H1 (cell line): Measurements from ENCODE around the gene BLMH. TPM values are rescaled to one million over a fixed set of nuclear protein-coding genes. Genes with fewer than 3 reads are reported as not detected.

ENCODE experiments used
- CTCF ChIA-PET: fragments of 300-600 bp; sonication (Branson Sonifier 250); formaldehyde crosslinking; loops from one replicate; lab custom pipeline; 2021; ENCODE audit not compliant: partially characterized antibody; lab: Charles Lee
- POLR2A ChIA-PET: fragments of 300-600 bp; sonication (Branson Sonifier 250); formaldehyde crosslinking; loops from one replicate; lab custom pipeline; 2021; ENCODE audit warnings: inconsistent platforms; ENCODE audit not compliant: partially characterized antibody; lab: Charles Lee
- DNase-seq, 2 experiments: peaks; one replicate each; pipeline versions ENCODE4 v3.0.0 to v3.0.0-alpha.2; 2010 to 2022; ENCODE audit warnings: low spot score in 2 of 2, low read depth in 1 of 2, mixed read lengths in 1 of 2
- FAIRE-seq: peaks from 2 replicates; lab custom pipeline; 2011; peaks lifted over from hg19 to GRCh38; lab: Jason Lieb, UNC
- H2AFZ ChIP-seq: 2 replicates; pipeline ENCODE4 v1.8.1; 2012; ENCODE audit warnings: low read length, inconsistent platforms
- H2AK5ac ChIP-seq: 2 replicates; pipeline ENCODE4 v1.6.1; 2013; ENCODE audit warnings: low read depth, low read length
- H2BK120ac ChIP-seq: replicated peaks from 2 replicates; pipeline ENCODE3; 2013; ENCODE audit warnings: low read depth, low read length, inconsistent platforms
- H2BK12ac ChIP-seq: 2 replicates; pipeline ENCODE4 v1.6.1; 2013; ENCODE audit warnings: low read depth, low read length
- H2BK15ac ChIP-seq: 2 replicates; pipeline ENCODE4 v1.6.1; 2013; ENCODE audit warnings: low read length
- H2BK20ac ChIP-seq: 2 replicates; pipeline ENCODE4 v1.6.1; 2013; ENCODE audit warnings: low read length
- H2BK5ac ChIP-seq: 2 replicates; pipeline ENCODE4 v1.6.1; 2013; ENCODE audit warnings: low read depth, low read length
- H3K14ac ChIP-seq: 2 replicates; pipeline ENCODE4 v1.6.1; 2013; ENCODE audit warnings: inconsistent platforms; ENCODE audit not compliant: insufficient read length
- H3K18ac ChIP-seq: 2 replicates; pipeline ENCODE4 v1.6.1; 2013; ENCODE audit warnings: low read length; ENCODE audit errors: extremely low read depth
- H3K23ac ChIP-seq: 2 replicates; pipeline ENCODE4 v1.6.1; 2013; ENCODE audit warnings: inconsistent platforms; ENCODE audit not compliant: insufficient read length
- H3K23me2 ChIP-seq: 2 replicates; pipeline ENCODE4 v1.6.1; 2013; ENCODE audit warnings: low read depth, low read length
- H3K27ac ChIP-seq: 2 replicates; pipeline ENCODE4 v1.6.1; 2011; ENCODE audit warnings: low read depth, low read length, inconsistent platforms
- H3K27me3 ChIP-seq, 4 experiments: replicated peaks in 1 of 4; 1 replicate in 1 of 4; 2 replicates in 3 of 4; pipeline versions ENCODE4 v1.6.1 to v1.8.1; 2011 to 2013; ENCODE audit warnings: low read length in 3 of 4, mild to moderate bottlenecking in 3 of 4, inconsistent platforms in 2 of 4, mixed read lengths in 2 of 4, moderate library complexity in 1 of 4; ENCODE audit not compliant: control insufficient read depth in 3 of 4, insufficient read depth in 3 of 4; ENCODE audit errors: extremely low read depth in 1 of 4
- H3K36me3 ChIP-seq, 4 experiments: 2 replicates each; pipeline versions ENCODE4 v1.6.1 to v1.8.1; 2011 to 2013; ENCODE audit warnings: mild to moderate bottlenecking in 4 of 4, low read length in 3 of 4, moderate library complexity in 2 of 4, control low read depth in 1 of 4, inconsistent platforms in 1 of 4; ENCODE audit not compliant: insufficient read depth in 4 of 4, control insufficient read depth in 2 of 4
- H3K4ac ChIP-seq: replicated peaks from 2 replicates; pipeline ENCODE3; 2013; ENCODE audit warnings: low read length, low read depth, mixed read lengths, inconsistent platforms; ENCODE audit not compliant: insufficient read length
- H3K4me1 ChIP-seq, 4 experiments: replicated peaks in 1 of 4; 1 replicate in 1 of 4; 2 replicates in 3 of 4; pipeline versions ENCODE4 v1.6.1 to v1.8.1; 2011 to 2013; ENCODE audit warnings: low read length in 3 of 4, inconsistent platforms in 2 of 4, mixed read lengths in 1 of 4; ENCODE audit not compliant: insufficient read depth in 4 of 4, control insufficient read depth in 3 of 4
- H3K4me2 ChIP-seq, 2 experiments: 2 replicates each; pipeline versions ENCODE4 v1.6.1 to v1.8.1; 2011 to 2013; ENCODE audit warnings: low read depth in 2 of 2, low read length in 2 of 2, control low read depth in 1 of 2, inconsistent platforms in 1 of 2, mild to moderate bottlenecking in 1 of 2; ENCODE audit not compliant: insufficient read depth in 1 of 2
- H3K4me3 ChIP-seq, 4 experiments: fragments of 200-600, 300-600 bp in 1 of 4; sonication (generic), shearing (Covaris generic), sonication (Bioruptor Twin) in 1 of 4; 2 replicates each; pipeline versions ENCODE4 v1.5.1 to v1.8.1; 2011 to 2016; ENCODE audit warnings: low read length in 4 of 4, low read depth in 3 of 4, control low read depth in 2 of 4, inconsistent platforms in 2 of 4, mild to moderate bottlenecking in 2 of 4, mixed read lengths in 1 of 4, moderate library complexity in 1 of 4; ENCODE audit not compliant: insufficient read depth in 2 of 4; ENCODE audit errors: extremely low read depth in 1 of 4
- H3K56ac ChIP-seq: replicated peaks from 2 replicates; pipeline ENCODE3; 2013; ENCODE audit warnings: low read depth, mild to moderate bottlenecking, mixed read lengths, low read length, inconsistent platforms; ENCODE audit not compliant: insufficient read length
- H3K79me1 ChIP-seq: 2 replicates; pipeline ENCODE4 v1.6.1; 2013; ENCODE audit warnings: low read depth, low read length, control low read depth
- H3K79me2 ChIP-seq, 2 experiments: 2 replicates each; pipeline versions ENCODE4 v1.6.1 to v1.8.1; 2012 to 2013; ENCODE audit warnings: low read length in 2 of 2, mild to moderate bottlenecking in 2 of 2, inconsistent platforms in 1 of 2; ENCODE audit not compliant: insufficient read depth in 2 of 2, control insufficient read depth in 1 of 2
- H3K9ac ChIP-seq, 4 experiments: replicated peaks in 1 of 4; 1 replicate in 1 of 4; 2 replicates in 3 of 4; pipeline versions ENCODE4 v1.6.1 to v1.8.1; 2011 to 2013; ENCODE audit warnings: low read depth in 3 of 4, low read length in 3 of 4, control low read depth in 2 of 4, mild to moderate bottlenecking in 2 of 4, moderate library complexity in 2 of 4, inconsistent platforms in 1 of 4; ENCODE audit errors: extremely low read depth in 1 of 4
- H3K9me3 ChIP-seq, 2 experiments: 2 replicates each; pipeline versions ENCODE4 v1.6.1 to v1.8.1; 2012 to 2013; ENCODE audit warnings: mild to moderate bottlenecking in 2 of 2, moderate library complexity in 2 of 2, control low read depth in 1 of 2, inconsistent platforms in 1 of 2, low read depth in 1 of 2, low read length in 1 of 2, mixed read lengths in 1 of 2; ENCODE audit not compliant: insufficient read depth in 2 of 2
- H4K20me1 ChIP-seq, 2 experiments: replicated peaks in 1 of 2; 2 replicates each; pipeline versions ENCODE3 to v1.8.1; 2011 to 2013; ENCODE audit warnings: inconsistent platforms in 2 of 2, low read length in 2 of 2, mild to moderate bottlenecking in 1 of 2; ENCODE audit not compliant: insufficient read depth in 2 of 2, control insufficient read depth in 1 of 2
- H4K5ac ChIP-seq: 2 replicates; pipeline ENCODE4 v1.6.1; 2013; ENCODE audit warnings: low read length, low read depth, mixed read lengths, inconsistent platforms; ENCODE audit not compliant: insufficient read length
- H4K8ac ChIP-seq: 2 replicates; pipeline ENCODE4 v1.8.0; 2013; ENCODE audit warnings: mild to moderate bottlenecking, moderate library complexity, low read length, inconsistent platforms; ENCODE audit not compliant: insufficient read depth; ENCODE audit errors: extremely low read depth
- H4K91ac ChIP-seq: replicated peaks from 2 replicates; pipeline ENCODE3; 2013; ENCODE audit warnings: low read length, mixed read lengths, inconsistent platforms; ENCODE audit not compliant: insufficient read length
- BACH1 ChIP-seq: IDR thresholded peaks from 2 replicates; pipeline ENCODE4 v1.6.1; 2012; ENCODE audit warnings: low read length, improper control_type of control experiment
- BCL11A ChIP-seq, 2 experiments: IDR thresholded peaks; one replicate each; pipeline ENCODE4 v1.6.1; 2011; ENCODE audit warnings: low read depth in 2 of 2, low read length in 2 of 2, mild to moderate bottlenecking in 2 of 2
- CTCF ChIP-seq, 3 experiments: IDR thresholded peaks; 1 replicate in 2 of 3; 2 replicates in 1 of 3; pipeline versions ENCODE4 v1.5.1 to v1.6.1; 2011; ENCODE audit warnings: low read length in 3 of 3, mild to moderate bottlenecking in 3 of 3, inconsistent platforms in 2 of 3, low read depth in 1 of 3, moderate library complexity in 1 of 3; ENCODE audit not compliant: insufficient read depth in 1 of 3; ENCODE audit errors: control extremely low read depth in 1 of 3
- E2F6 ChIP-seq: IDR thresholded peaks from 2 replicates; pipeline ENCODE4 v1.6.1; 2012; ENCODE audit warnings: inconsistent platforms
- EZH2 ChIP-seq: fragments of 200-600 bp; sonication (generic); IDR thresholded peaks from 2 replicates; pipeline ENCODE4 v1.7.1; 2012; ENCODE audit warnings: low read depth, mild to moderate bottlenecking, moderate library complexity, low read length, inconsistent platforms; ENCODE audit not compliant: severe bottlenecking
- RBBP5 ChIP-seq: IDR thresholded peaks from 2 replicates; pipeline ENCODE4 v1.7.1; 2012; ENCODE audit warnings: low read depth, mild to moderate bottlenecking, inconsistent platforms, low read length, moderate library complexity, borderline replicate concordance
- SP1 ChIP-seq: IDR thresholded peaks from 2 replicates; pipeline ENCODE4 v1.6.1; 2011; ENCODE audit warnings: low read depth, low read length
- SP2 ChIP-seq: IDR thresholded peaks from 2 replicates; pipeline ENCODE4 v1.6.1; 2012; ENCODE audit warnings: mild to moderate bottlenecking, low read length, inconsistent platforms
- WGBS, 2 experiments: shearing (Covaris generic) in 1 of 2; methylation state at CpG; one replicate each; pipeline versions ENCODE4 v1.1.6 to v1.1.7; 2013 to 2015; ENCODE audit warnings: low lambda C conversion rate in 2 of 2, mixed read lengths in 2 of 2, inconsistent platforms in 1 of 2, low coverage in 1 of 2, missing lambda C conversion rate in 1 of 2; ENCODE audit not compliant: insufficient replicate concordance in 2 of 2, insufficient coverage in 1 of 2, insufficient read length in 1 of 2; ENCODE audit errors: extremely low coverage in 1 of 2, missing lambda C conversion rate in 1 of 2; 5-methylcytosine and 5-hydroxymethylcytosine counted together
- polyA plus RNA-seq, 7 experiments: library from polyadenylated mRNA; depleted of rRNA in 3 of 7; stranded (reverse) in 5 of 7; unstranded in 2 of 7; fragments of >200 nt in 5 of 7; fragments of 200-250 nt in 2 of 7; gene quantifications; 1 replicate in 5 of 7; 2 replicates in 1 of 7; 4 replicates in 1 of 7; pipeline versions ENCODE4 v1.2.1 to v1.2.3, GENCODE V29; 2011 to 2013; ENCODE audit warnings: missing spikeins in 2 of 7, mixed read lengths in 2 of 7
- total RNA-seq: library from RNA; stranded (reverse); fragmentation: NEBNext Ultra II Directional; extraction: Animal tissue kit (Norgen Biotek cat#: 25700); gene quantifications from 2 replicates; pipeline ENCODE4 v1.2.1, GENCODE V29; 2021

BLMH gene
- total and polyA plus RNA-seq, 2 of the 8 experiments (the other 6 are each of a cell fraction or from before 2014, with no cell fraction given) = 18.2 to 74.3 TPM

- no peak for FAIRE-seq
- H3K56ac ChIP-seq = no peak overlapping the region
- no peak overlapping the region for H4K91ac ChIP-seq
- WGBS, 2 experiments = 91% methylated on average over 3 of the region's 3 CpGs; no CpG with 5 or more reads in 1 of the 2 experiments
- no peak overlapping the region for H4K5ac ChIP-seq
- no peak overlapping the region for H3K27ac ChIP-seq
- no peak overlapping the region for H3K4me3 ChIP-seq
- H2BK5ac ChIP-seq = no peak overlapping the region
- POLR2A ChIA-PET = interaction anchor here (0.6 to 1.3 kb wide), 3 partner anchors 9 to 182 kb away, joined by 3 read pairs; no protein-coding TSS in a partner anchor
- no peak overlapping the region for H2BK20ac ChIP-seq
- H3K36me3 ChIP-seq = no peaks in the 10 kb centered on the region
- no peak overlapping the region for H2BK12ac ChIP-seq
- no peak overlapping the region for H2AK5ac ChIP-seq
- no peaks in the 10 kb centered on the region for H3K9me3 ChIP-seq
- H3K79me2 ChIP-seq = no peaks in the 10 kb centered on the region
- no peaks in the 10 kb centered on the region for H3K23me2 ChIP-seq
- TF ChIP-seq E2F6 = no peak
- TF ChIP-seq BACH1 = no peak
- TF ChIP-seq SP1 = no peak
- TF ChIP-seq BCL11A (IDR thresholded peaks at IDR 0.05; ENCODE audit: low read depth in 2 of 2, low read length in 2 of 2) = no peak
- no peak for TF ChIP-seq EZH2
- no peak for TF ChIP-seq SP2
- TF ChIP-seq CTCF (IDR thresholded peaks at IDR 0.05; ENCODE audit: control extremely low read depth in 1 of 3, insufficient read depth in 1 of 3, low read depth in 1 of 3, low read length in 3 of 3) = no peak
- no peak for TF ChIP-seq RBBP5
- H3K4me1 ChIP-seq = no peaks in the 10 kb centered on the region
- no peak overlapping the region for H3K4me2 ChIP-seq
- H3K23ac ChIP-seq = no peak overlapping the region
- no peak overlapping the region for H2AFZ ChIP-seq
- CTCF ChIA-PET = interaction anchor here (0.6 to 0.8 kb wide), 2 partner anchors 11 to 62 kb away, joined by 3 to 5 read pairs; no protein-coding TSS in a partner anchor
- no peak overlapping the region for H3K4ac ChIP-seq
- no peak overlapping the region for H3K9ac ChIP-seq
- no peaks in the 10 kb centered on the region for H3K27me3 ChIP-seq
- H4K8ac ChIP-seq = no peak overlapping the region
- DNase-seq = no peak
- H3K79me1 ChIP-seq = no peaks in the 10 kb centered on the region
- H2BK120ac ChIP-seq = no peak overlapping the region
- H2BK15ac ChIP-seq = no peak overlapping the region
- no peak overlapping the region for H3K14ac ChIP-seq
- no peak overlapping the region for H3K18ac ChIP-seq
- no peaks in the 10 kb centered on the region for H4K20me1 ChIP-seq
Observed at GRCh38 chr17:30304778-30305177, 13.0 kb upstream of the BLMH start.
